GM12892 (cell line): ENCODE data around the gene C17orf78.

Experiments
- POLR2A ChIP-seq: IDR thresholded peaks from 2 replicates; pipeline ENCODE4 v1.6.1; 2011; ENCODE audit warnings: low read depth, low read length, control low read depth
- POLR2AphosphoS5 ChIP-seq: IDR thresholded peaks from 2 replicates; pipeline ENCODE4 v1.6.1; 2011; ENCODE audit warnings: low read depth, low read length, control low read depth

GRCh38 chr17:37440424-37440823 is 64.6 kb downstream of the C17orf78 start:
- TF ChIP-seq POLR2A (no peak), POLR2AphosphoS5 (no peak)
